Measurements from ENCODE around the gene CFAP70. TPM values are rescaled to one million over a fixed set of nuclear protein-coding genes. Genes with fewer than 3 reads are reported as not detected.
"Not testable (repeated sequence)": the region's sequence is repeated elsewhere in the genome, so short reads cannot be mapped to it uniquely, and the experiment has no call there.

Gene CFAP70
- total and polyA plus RNA-seq, 2 donors, result 1.7 to 14.3 TPM

DNA sequence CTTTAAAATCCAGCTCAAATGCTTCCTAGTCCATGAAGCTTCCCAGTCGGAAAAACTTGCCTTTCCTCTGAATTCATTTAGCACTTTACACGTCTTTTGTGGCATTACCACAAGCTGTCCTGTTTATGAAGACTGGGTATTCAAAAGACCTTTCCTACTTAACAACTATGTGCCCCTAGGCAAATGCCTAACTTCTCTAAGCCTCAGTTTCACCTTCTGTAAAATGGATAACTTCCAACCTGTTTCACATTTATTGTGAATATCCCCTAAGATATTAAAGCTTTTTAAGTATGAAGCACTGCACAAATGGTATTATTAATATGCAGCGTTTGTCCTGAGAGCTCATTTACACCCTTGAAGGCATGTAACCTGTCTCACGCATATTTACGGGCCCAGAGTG, 843 bp downstream of the CFAP70 start:
- no peak overlapping the region for H3K27ac ChIP-seq (ENCODE audit: low read depth in 1 of 2, low read length in 1 of 2)
- H3K27me3 ChIP-seq (ENCODE audit: control insufficient read depth in 2 of 2, insufficient read depth in 1 of 2, low read length in 1 of 2), result peaks cover 0 to 2% of the 10 kb centered on the region in 2 donors
- WGBS, result 56% methylated on average over 5 of the region's 5 CpGs
- peaks cover 0 to 11% of the 10 kb centered on the region in 2 donors for H3K4me1 ChIP-seq (ENCODE audit: control insufficient read depth in 2 of 2, insufficient read depth in 2 of 2, low read length in 2 of 2)
- no peaks in the 10 kb centered on the region for H3K36me3 ChIP-seq (ENCODE audit: control insufficient read depth in 2 of 2, insufficient read depth in 2 of 2, low read length in 1 of 2)
- peak overlapping the region; percentile 77 for H3K4me3 ChIP-seq (ENCODE audit: low read length in 2 of 2)
- no peaks in the 10 kb centered on the region for H3K9me3 ChIP-seq (ENCODE audit: control insufficient read depth in 2 of 2, insufficient read depth in 1 of 2, low read length in 1 of 2)
- DNase-seq (ENCODE audit: low read depth in 6 of 9, low spot score in 9 of 9), result no peak

DNA sequence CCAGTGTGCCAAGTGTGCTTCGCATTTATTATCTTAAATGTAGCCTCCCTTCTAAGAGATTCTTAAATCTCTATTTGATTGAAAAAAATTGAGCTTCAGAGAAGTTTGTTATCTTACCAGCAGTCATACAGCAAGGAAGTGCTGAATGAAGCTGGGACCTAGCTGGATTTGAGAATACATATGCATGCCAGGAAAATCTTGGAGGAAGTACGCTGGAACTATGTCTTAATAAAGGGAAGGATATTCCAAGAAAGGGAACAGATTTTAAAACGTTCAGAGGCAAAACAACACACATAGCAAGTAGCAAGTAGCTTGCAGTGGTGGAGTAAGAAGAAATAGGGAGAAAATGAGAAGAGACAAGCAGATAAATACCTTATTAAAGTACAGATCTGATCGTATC, 1.5 kb downstream of the CFAP70 start:
- DNase-seq (ENCODE audit: low read depth in 6 of 9, low spot score in 9 of 9), result no peak
- peaks cover 0 to 11% of the 10 kb centered on the region in 2 donors for H3K4me1 ChIP-seq (ENCODE audit: control insufficient read depth in 2 of 2, insufficient read depth in 2 of 2, low read length in 2 of 2)
- no peak overlapping the region for H3K4me3 ChIP-seq (ENCODE audit: low read length in 2 of 2)
- 77% methylated on average over 4 of the region's 4 CpGs for WGBS
- no peak overlapping the region for H3K27ac ChIP-seq (ENCODE audit: low read depth in 1 of 2, low read length in 1 of 2)
- no peaks in the 10 kb centered on the region for H3K9me3 ChIP-seq (ENCODE audit: control insufficient read depth in 2 of 2, insufficient read depth in 1 of 2, low read length in 1 of 2)
- no peaks in the 10 kb centered on the region for H3K36me3 ChIP-seq (ENCODE audit: control insufficient read depth in 2 of 2, insufficient read depth in 2 of 2, low read length in 1 of 2)
- H3K27me3 ChIP-seq (ENCODE audit: control insufficient read depth in 2 of 2, insufficient read depth in 1 of 2, low read length in 1 of 2), result peaks cover 0 to 2% of the 10 kb centered on the region in 2 donors

DNA sequence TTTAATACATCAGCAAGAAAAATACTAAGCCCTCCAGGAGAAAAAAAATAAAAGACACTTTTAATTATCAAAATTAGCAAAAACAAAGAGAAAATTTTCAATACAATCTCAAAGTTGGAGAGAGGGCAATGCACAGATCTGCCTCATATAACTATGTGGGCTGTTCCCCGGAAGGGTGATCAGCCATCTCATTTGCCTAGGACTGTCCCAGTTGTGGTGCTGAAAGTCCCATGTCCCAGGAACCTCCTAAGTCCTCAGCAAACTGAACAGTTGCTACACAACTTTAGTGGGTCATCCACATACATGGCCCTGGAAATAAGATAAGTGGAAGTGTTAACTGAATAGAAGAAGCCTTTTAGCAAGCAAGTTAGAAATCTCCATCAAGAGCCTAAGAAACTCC, 14.4 kb downstream of the CFAP70 start:
- H3K27me3 ChIP-seq (ENCODE audit: control insufficient read depth in 2 of 2, insufficient read depth in 1 of 2, low read length in 1 of 2), result no peaks in the 10 kb centered on the region

DNA sequence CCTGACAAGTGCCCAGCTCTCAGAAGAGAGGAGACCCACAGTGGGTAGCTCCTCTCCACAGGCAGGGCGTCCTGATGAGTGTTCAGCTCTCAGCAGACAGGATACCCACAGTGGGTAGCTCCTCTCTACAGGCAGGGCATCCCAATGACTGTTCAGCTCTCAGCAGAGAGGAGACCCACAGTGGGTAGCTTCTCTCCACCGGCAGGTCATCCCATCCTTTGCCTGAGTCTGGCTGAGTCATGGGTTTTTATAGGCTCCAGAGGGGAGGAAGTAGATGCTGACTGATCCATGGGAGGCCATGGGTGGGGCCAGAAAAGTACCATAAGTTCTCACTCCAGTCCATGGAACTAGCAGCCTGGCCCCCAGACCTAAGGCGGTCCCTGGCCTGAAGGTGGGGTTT, 18.5 kb downstream of the CFAP70 start:
- Histone ChIP-seq H3K9me3 (ENCODE audit: control insufficient read depth in 2 of 2, insufficient read depth in 1 of 2, low read length in 1 of 2) (peaks cover 0 to 16% of the 10 kb centered on the region in 2 donors), H3K27me3 (ENCODE audit: control insufficient read depth in 2 of 2, insufficient read depth in 1 of 2, low read length in 1 of 2) (no peaks in the 10 kb centered on the region), H3K4me3 (ENCODE audit: low read length in 2 of 2) (no peak overlapping the region), H3K4me1 (ENCODE audit: control insufficient read depth in 2 of 2, insufficient read depth in 2 of 2, low read length in 2 of 2) (no peaks in the 10 kb centered on the region), H3K36me3 (ENCODE audit: control insufficient read depth in 2 of 2, insufficient read depth in 2 of 2, low read length in 1 of 2) (no peaks in the 10 kb centered on the region), H3K27ac (ENCODE audit: low read depth in 1 of 2, low read length in 1 of 2) (no peak overlapping the region)
- no peak for DNase-seq (ENCODE audit: low read depth in 6 of 9, low spot score in 9 of 9)
- 96% methylated on average over 3 of the region's 3 CpGs for whole genome bisulfite sequencing

More for the DNA sequence above, 14.4 kb downstream of the CFAP70 start:
- 97% methylated on average over 1 of the region's 1 CpG for WGBS
- H3K4me3 ChIP-seq (ENCODE audit: low read length in 2 of 2), result no peak overlapping the region
- H3K36me3 ChIP-seq (ENCODE audit: control insufficient read depth in 2 of 2, insufficient read depth in 2 of 2, low read length in 1 of 2), result no peaks in the 10 kb centered on the region
- DNase-seq (ENCODE audit: low read depth in 6 of 9, low spot score in 9 of 9), result no peak
- H3K9me3 ChIP-seq (ENCODE audit: control insufficient read depth in 2 of 2, insufficient read depth in 1 of 2, low read length in 1 of 2), result peaks cover 0 to 16% of the 10 kb centered on the region in 2 donors
- H3K27ac ChIP-seq (ENCODE audit: low read depth in 1 of 2, low read length in 1 of 2), result no peak overlapping the region
- H3K4me1 ChIP-seq (ENCODE audit: control insufficient read depth in 2 of 2, insufficient read depth in 2 of 2, low read length in 2 of 2), result no peaks in the 10 kb centered on the region

DNA sequence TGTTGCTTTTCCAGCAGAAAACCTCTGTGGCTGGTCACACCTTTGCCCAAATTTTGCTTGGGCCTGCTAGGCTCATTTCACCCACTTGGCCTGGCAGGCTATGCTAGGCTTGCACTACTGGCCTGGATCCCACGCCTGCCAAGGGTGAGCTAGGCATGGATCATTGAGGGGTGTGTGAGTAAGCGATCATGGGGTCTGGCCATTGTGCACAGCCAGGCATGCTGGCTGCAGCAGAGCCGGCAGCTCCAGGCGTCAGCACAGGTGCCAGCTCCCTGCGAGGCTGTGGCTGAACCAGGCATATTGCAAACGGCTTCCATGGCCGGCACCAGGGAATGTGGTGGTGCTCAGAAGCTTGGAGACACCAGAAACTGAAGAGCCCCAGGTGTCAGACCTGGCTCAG, 19.2 kb downstream of the CFAP70 start:
- Histone ChIP-seq H3K4me3 (ENCODE audit: low read length in 2 of 2) (no peak overlapping the region), H3K27ac (ENCODE audit: low read depth in 1 of 2, low read length in 1 of 2) (no peak overlapping the region), H3K4me1 (ENCODE audit: control insufficient read depth in 2 of 2, insufficient read depth in 2 of 2, low read length in 2 of 2) (no peaks in the 10 kb centered on the region), H3K27me3 (ENCODE audit: control insufficient read depth in 2 of 2, insufficient read depth in 1 of 2, low read length in 1 of 2) (no peaks in the 10 kb centered on the region), H3K9me3 (ENCODE audit: control insufficient read depth in 2 of 2, insufficient read depth in 1 of 2, low read length in 1 of 2) (peaks cover 0 to 16% of the 10 kb centered on the region in 2 donors), H3K36me3 (ENCODE audit: control insufficient read depth in 2 of 2, insufficient read depth in 2 of 2, low read length in 1 of 2) (no peaks in the 10 kb centered on the region)
- no peak for DNase-seq (ENCODE audit: low read depth in 6 of 9, low spot score in 9 of 9)
- 92% methylated on average over 7 of the region's 7 CpGs for WGBS

DNA sequence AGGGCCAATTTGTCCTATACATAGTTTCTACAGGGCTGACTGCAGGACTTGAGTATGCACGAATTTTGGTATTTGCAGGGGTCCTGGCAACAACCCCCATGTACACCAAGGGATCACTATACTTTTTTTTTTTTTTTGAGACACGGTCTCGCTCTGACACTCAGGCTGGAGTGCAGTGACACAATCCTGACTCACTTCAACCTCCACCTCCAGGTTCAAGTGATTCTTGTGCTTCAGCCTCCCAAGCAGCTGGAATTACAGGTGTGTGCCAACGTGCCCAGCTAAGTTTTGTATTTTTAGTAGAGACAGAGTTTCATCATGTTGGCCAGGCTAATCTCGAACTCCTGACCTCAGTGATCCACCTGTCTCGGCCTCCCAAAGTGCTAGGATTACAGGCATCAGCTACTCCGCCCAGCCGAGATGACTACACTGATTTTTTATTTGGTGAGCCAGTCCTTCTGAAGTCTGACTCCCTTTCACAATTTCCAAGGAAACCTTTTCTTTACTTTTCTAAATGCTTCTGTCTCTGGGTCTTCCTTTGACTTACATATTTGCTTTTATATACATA, 19.8 kb downstream of the CFAP70 start:
- no peaks in the 10 kb centered on the region for H3K27me3 ChIP-seq (ENCODE audit: control insufficient read depth in 2 of 2, insufficient read depth in 1 of 2, low read length in 1 of 2)
- H3K36me3 ChIP-seq (ENCODE audit: control insufficient read depth in 2 of 2, insufficient read depth in 2 of 2, low read length in 1 of 2), result no peaks in the 10 kb centered on the region
- WGBS, result 89% methylated on average over 8 of the region's 8 CpGs
- DNase-seq (ENCODE audit: low read depth in 6 of 9, low spot score in 9 of 9), result no peak
- no peak overlapping the region for H3K4me3 ChIP-seq (ENCODE audit: low read length in 2 of 2)
- no peak overlapping the region for H3K27ac ChIP-seq (ENCODE audit: low read depth in 1 of 2, low read length in 1 of 2)
- H3K4me1 ChIP-seq (ENCODE audit: control insufficient read depth in 2 of 2, insufficient read depth in 2 of 2, low read length in 2 of 2), result no peaks in the 10 kb centered on the region
- H3K9me3 ChIP-seq (ENCODE audit: control insufficient read depth in 2 of 2, insufficient read depth in 1 of 2, low read length in 1 of 2), result peaks cover 0 to 16% of the 10 kb centered on the region in 2 donors

DNA sequence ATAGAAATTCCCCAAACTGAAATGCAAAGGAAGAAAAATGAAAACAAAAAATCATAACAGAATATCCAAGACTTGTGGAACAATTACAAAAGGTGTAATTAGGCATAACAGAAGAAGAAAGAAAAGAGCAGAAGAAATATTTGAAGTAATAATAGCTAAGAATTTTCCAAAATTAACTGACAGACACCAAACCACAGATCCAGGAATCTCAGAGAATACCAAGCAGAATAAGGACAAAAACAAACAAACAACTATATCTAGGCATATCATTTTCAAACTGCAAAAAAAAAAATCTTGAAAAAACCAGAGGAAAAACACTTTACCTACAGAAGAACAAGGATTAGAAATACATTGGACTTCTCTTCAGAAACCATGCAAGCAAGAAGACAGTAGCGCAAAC, 25.5 kb downstream of the CFAP70 start:
- no peaks in the 10 kb centered on the region for H3K4me1 ChIP-seq (ENCODE audit: control insufficient read depth in 2 of 2, insufficient read depth in 2 of 2, low read length in 2 of 2)
- no peaks in the 10 kb centered on the region for H3K36me3 ChIP-seq (ENCODE audit: control insufficient read depth in 2 of 2, insufficient read depth in 2 of 2, low read length in 1 of 2)
- H3K27ac ChIP-seq (ENCODE audit: low read depth in 1 of 2, low read length in 1 of 2), result no peak overlapping the region
- H3K27me3 ChIP-seq (ENCODE audit: control insufficient read depth in 2 of 2, insufficient read depth in 1 of 2, low read length in 1 of 2), result no peaks in the 10 kb centered on the region
- WGBS, result 98% methylated on average over 1 of the region's 1 CpG
- no peak for DNase-seq (ENCODE audit: low read depth in 6 of 9, low spot score in 9 of 9)
- H3K4me3 ChIP-seq (ENCODE audit: low read length in 2 of 2), result no peak overlapping the region
- no peaks in the 10 kb centered on the region for H3K9me3 ChIP-seq (ENCODE audit: control insufficient read depth in 2 of 2, insufficient read depth in 1 of 2, low read length in 1 of 2)

DNA sequence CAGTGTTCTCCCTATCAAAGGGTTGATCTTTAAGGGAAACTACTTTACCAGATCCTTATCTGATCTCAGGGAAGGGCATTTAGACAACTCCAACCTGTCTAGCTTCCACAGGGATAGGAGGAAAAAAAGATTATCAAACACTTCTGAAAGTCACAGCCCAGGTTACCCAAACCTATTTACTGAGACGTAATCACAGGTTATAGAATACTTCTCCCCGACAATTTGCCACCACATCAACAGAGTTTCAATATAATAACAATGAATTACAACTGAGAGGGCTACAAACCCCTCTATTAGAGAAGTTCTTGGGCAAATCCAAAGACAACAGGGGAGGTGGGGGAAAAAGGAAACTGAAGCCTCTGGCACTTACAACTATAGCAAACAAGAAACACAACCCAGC, 26.3 kb downstream of the CFAP70 start:
- DNase-seq (ENCODE audit: low read depth in 6 of 9, low spot score in 9 of 9), result no peak
- WGBS, result 95% methylated on average over 2 of the region's 2 CpGs

DNA sequence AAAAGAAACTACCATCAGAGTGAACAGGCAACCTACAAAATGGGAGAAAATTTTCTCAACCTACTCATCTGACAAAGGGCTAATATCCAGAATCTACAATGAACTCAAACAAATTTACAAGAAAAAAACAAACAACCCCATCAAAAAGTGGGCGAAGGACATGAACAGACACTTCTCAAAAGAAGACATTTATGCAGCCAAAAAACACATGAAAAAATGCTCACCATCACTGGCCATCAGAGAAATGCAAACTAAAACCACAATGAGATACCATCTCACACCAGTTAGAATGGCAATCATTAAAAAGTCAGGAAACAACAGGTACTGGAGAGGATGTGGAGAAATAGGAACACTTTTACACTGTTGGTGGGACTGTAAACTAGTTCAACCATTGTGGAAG, 30.1 kb downstream of the CFAP70 start:
- not testable (repeated sequence) for H3K9me3 ChIP-seq (ENCODE audit: control insufficient read depth in 2 of 2, insufficient read depth in 1 of 2, low read length in 1 of 2); H3K27me3 ChIP-seq (ENCODE audit: control insufficient read depth in 2 of 2, insufficient read depth in 1 of 2, low read length in 1 of 2); H3K27ac ChIP-seq (ENCODE audit: low read depth in 1 of 2, low read length in 1 of 2); H3K4me1 ChIP-seq (ENCODE audit: control insufficient read depth in 2 of 2, insufficient read depth in 2 of 2, low read length in 2 of 2); H3K4me3 ChIP-seq (ENCODE audit: low read length in 2 of 2); DNase-seq (ENCODE audit: low read depth in 6 of 9, low spot score in 9 of 9); H3K36me3 ChIP-seq (ENCODE audit: control insufficient read depth in 2 of 2, insufficient read depth in 2 of 2, low read length in 1 of 2)
- WGBS, result no CpG with 5 or more reads among the region's 1 CpG

More for the DNA sequence above, 26.3 kb downstream of the CFAP70 start:
- H3K4me1 ChIP-seq (ENCODE audit: control insufficient read depth in 2 of 2, insufficient read depth in 2 of 2, low read length in 2 of 2), result no peaks in the 10 kb centered on the region
- H3K27ac ChIP-seq (ENCODE audit: low read depth in 1 of 2, low read length in 1 of 2), result no peak overlapping the region
- H3K9me3 ChIP-seq (ENCODE audit: control insufficient read depth in 2 of 2, insufficient read depth in 1 of 2, low read length in 1 of 2), result no peaks in the 10 kb centered on the region
- H3K27me3 ChIP-seq (ENCODE audit: control insufficient read depth in 2 of 2, insufficient read depth in 1 of 2, low read length in 1 of 2), result no peaks in the 10 kb centered on the region
- no peaks in the 10 kb centered on the region for H3K36me3 ChIP-seq (ENCODE audit: control insufficient read depth in 2 of 2, insufficient read depth in 2 of 2, low read length in 1 of 2)
- no peak overlapping the region for H3K4me3 ChIP-seq (ENCODE audit: low read length in 2 of 2)

DNA sequence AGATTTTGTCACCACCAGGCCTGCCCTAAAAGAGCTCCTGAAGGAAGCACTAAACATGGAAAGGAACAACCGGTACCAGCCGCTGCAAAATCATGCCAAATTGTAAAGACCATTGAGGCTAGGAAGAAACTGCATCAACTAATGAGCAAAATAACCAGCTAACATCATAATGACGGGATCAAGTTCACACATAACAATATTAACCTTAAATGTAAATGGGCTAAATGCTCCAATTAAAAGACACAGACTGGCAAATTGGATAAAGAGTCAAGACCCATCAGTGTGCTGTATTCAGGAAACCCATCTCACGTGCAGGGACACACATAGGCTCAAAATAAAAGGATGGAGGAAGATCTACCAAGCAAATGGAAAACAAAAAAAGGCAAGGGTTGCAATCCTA, 33.4 kb downstream of the CFAP70 start:
- H3K9me3 ChIP-seq (ENCODE audit: control insufficient read depth in 2 of 2, insufficient read depth in 1 of 2, low read length in 1 of 2); H3K27me3 ChIP-seq (ENCODE audit: control insufficient read depth in 2 of 2, insufficient read depth in 1 of 2, low read length in 1 of 2); H3K4me1 ChIP-seq (ENCODE audit: control insufficient read depth in 2 of 2, insufficient read depth in 2 of 2, low read length in 2 of 2); H3K4me3 ChIP-seq (ENCODE audit: low read length in 2 of 2); DNase-seq (ENCODE audit: low read depth in 6 of 9, low spot score in 9 of 9); H3K27ac ChIP-seq (ENCODE audit: low read depth in 1 of 2, low read length in 1 of 2); H3K36me3 ChIP-seq (ENCODE audit: control insufficient read depth in 2 of 2, insufficient read depth in 2 of 2, low read length in 1 of 2): not testable (repeated sequence)
- 89% methylated on average over 2 of the region's 4 CpGs for WGBS
